ENCODE measurements around the gene CCDC116.
A peak's percentile ranks its signal among the peaks of the same experiment; 100 is the strongest.
"Not testable (repeated sequence)": the region's sequence is repeated elsewhere in the genome, so short reads cannot be mapped to it uniquely, and the experiment has no call there.

Gene CCDC116

DNA sequence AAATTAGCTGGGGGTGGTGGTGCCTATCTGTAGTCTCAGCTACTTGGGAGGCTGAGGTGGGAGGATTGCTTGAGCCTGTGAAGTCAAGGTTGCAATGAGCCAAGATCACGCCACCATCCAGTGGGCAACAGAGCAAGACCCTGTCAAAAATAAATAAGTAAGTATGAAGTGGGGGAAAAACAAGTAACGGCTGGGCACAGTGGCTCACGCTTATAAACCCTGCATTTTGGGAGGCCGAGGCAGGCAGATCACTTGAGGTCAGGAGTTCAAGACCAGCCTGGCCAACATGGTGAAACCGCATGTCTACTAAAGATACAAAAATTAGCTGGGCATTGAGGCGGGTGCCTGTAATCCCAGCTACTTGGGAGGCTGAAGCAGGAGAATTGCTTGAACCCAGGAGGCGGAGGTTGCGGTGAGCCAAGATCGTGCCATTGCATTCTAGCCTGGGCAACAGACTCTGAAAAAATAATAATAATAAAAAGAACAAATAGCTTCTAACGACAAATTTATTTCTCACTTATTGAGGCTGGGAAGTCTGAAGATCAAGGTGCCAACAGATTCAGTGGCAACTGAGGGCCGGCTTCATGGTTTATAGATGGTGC is 22.9 kb upstream of the CCDC116 start:
- not testable (repeated sequence) for DNase-seq

DNA sequence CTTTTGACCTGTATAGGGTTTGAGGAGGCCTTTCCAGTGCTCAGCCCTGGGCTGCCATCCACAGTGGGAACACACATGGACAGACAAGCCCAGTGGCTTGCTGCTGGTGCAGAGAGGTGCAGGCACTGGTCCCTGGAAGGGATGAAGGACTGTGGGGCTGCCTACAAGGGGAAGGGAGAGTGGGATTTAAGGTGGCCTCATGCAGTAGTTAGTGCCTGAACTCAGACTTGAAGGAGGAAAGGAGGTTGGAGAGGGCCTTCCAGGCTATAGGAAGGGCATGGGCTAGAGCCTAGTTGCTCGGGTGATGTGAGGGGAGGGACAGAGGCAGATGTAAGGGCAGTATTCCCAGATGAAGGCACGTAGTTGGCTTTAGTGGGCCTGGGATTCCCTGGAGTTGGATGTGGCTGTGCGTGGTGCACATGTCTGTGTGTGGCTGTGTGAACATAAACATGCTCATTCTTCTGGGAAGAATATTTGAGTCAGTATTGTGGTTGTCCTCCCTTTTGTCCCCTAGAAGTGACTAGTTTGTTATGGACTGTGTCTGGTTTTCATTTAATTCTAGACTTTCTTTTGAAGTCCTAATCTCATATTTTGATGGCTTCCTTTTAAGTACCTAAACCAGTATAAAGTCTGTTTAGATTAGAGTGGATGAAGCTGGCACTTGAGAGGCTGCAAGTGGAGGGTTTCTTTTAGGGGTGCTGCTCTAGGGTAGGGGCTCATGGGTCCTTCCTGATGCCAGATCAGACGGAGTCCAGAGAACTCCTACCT is 21.2 kb upstream of the CCDC116 start:
- DNase-seq: no peak

DNA sequence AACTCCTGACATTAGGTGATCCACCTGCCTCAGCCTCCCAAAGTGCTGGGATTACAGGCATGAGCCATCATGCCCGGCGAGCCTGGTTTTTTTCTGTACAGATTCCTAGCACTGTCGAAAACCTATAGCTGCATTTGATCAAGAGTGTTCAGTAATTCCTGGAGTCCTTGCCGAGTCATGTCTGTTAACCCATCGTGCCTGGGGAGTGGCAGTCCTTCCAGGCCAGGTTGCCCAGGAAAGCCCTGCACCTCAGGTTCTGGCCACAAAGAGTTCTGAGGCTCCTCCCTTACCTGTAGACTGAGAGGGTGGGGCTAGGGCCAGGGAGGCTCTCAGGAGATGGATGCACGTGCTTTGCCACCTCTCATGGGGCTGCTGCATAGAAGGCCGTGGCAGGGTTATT is 19.7 kb upstream of the CCDC116 start:
- no peak for DNase-seq

DNA sequence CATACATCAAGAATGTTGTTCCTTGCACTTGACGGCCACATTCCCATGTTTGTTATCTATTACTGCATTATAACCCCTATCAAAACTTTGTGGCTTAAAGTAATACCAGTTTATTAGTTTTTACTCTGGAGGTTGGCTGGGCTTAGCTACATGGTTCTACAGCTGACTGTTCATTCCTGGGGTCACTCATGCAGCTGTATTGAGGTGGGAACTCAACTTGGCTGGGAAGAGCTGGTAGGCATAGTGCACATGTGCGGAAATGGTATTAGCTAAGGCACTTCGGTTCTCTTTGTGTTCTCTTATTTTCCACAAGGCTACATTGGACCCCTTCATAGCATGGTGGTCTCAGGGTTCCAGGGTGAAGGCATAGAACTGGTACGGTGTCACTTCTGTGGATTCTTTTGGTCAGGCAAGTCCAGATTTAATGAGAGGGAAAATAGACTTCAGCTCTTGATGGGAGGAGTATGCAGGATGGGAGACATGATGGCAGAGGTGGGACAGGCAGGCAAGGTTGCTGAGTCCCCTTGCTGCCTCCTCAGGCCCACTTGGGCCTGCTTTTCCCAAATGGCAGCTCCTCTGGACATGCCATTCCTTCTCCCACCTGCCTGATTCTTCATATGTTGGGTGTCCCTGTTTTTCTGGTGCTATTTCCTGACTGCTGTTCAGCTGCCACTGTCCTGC is 18.9 kb upstream of the CCDC116 start:
- DNase-seq: no peak

DNA sequence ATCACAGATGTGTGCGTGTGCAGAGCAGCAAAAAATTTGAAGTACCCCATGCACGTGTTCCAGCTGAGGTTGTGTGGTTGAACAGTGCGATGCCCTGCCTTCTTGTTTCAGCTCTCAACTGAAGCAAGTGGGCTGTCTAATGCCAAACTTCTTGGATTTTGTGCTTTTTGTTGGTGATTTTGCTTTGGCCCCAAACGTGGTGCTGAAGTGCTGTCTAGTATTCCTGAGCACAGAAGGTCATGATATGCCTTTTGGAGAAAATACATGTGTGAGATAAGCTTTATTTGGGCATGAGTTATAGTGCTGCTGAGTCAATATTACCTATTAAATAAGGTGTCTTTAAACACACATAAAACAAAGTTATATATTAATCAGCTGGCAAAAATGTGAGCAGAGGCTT is 16.8 kb upstream of the CCDC116 start:
- DNase-seq: no peak

DNA sequence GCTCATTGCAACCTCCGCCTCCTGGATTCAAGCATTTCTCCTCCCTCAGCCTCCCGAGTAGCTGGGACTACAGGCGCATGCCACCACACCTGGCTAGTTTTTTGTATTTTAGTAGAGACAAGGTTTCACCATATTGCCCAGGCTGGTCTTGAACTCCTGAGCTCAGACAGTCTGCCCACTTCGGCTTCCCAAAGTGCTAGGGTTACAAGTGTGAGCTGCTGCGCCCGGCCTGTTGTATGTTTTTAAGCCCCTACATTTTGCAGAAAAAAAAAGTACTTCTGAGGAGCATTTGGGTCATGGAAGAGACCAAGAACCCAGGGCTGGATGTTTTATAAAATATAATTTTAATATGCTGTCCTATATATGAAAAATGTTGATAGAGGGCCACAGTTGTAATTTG is 15.2 kb upstream of the CCDC116 start:
- DNase-seq: not testable (repeated sequence)

DNA sequence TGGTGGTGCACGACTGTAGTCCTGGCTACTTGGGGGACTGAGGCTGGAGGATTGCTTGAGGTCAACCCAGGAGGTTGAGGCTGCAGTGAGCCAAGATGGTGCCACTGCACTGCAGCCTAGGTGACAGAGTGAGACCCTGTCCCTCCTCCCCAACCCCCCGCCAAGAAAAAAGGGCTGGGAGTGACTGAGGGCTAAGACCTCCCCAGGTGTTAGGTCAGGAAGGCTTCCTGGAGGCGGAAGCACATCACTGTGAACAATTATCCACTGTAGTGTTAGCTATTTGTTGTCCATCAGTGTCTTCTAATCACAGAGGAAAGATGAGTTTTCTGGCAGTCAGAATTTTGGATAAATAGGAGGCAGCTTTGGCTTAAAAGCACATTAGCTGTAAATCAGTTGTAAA is 11.5 kb upstream of the CCDC116 start:
- no peak for DNase-seq

DNA sequence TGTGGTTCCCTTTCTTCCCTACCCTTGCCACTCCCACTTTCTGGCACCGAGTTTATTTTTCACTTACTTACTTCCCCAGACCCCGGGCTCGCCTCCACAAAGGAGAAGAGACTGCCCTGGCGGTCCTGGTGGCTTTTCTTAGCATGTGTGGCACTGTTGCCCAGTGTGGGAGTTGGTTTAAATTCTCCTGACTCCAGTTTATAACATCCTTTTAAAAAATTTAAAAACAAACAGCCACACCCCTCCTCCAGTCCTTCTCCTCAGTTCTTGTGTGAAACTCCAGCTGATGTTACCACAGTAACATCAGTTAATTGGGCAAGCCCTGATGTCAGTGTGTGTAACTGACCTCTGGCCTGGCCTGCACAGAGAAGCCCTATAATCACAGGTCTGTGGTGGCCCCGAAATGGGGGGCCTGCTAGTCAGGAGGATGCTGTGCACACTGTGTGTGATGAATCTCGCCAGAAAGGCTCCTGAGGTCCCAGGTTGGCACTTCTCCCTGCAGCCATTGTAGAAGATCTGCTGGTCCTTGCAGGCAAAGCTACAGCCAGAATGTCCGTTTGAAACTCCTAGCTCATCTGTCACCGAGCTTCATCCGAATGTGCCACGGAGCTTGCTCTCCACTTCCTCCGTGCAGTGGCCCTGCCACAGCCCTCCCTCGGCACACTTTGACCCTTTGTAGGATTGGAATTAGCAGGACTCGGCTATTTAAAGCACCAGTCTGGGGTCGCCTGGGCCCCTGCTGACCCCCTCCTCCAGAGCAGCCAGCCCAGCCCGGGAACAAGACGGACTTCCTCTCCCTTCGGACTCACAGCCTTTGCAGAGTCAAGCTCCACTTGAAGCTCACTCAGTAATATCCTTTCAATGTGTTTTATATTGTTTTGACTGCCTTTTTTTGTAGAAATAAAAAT is 10.3 kb upstream of the CCDC116 start:
- no peak for DNase-seq

DNA sequence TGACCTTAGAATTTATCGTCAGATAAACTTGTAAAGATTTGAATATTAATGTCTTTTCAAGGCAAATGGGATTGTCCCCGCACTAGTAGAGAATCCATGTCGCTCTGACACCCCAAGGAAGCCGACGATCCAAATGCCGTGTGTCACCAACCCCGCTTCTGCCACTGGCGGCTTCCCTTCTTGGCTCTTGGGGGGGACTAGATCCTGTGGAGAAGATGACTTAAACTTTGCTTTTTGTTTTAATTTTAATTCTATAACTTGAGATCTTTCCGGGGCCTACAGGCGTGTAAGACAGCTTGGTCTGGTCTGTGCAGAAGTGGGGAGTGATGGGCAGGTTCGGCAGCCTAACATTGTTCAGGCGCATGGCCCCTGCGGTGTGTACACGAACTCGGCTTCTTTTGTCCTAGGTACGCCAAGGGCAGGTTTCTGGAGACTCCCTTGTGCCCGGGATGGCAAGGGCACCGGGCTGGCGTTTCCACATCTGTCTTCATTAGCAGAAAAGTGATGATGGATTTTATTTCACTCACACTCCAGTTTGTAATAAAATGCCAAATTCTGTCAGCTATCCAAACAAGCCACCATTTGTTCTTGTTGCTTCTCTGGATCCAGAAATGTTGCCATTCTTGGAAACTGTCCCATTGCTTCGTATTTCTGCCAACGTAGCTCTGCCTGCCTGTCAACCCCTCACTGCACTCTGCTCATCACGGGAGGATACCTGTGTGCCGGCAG is 9.5 kb upstream of the CCDC116 start:
- DNase-seq: no peak

DNA sequence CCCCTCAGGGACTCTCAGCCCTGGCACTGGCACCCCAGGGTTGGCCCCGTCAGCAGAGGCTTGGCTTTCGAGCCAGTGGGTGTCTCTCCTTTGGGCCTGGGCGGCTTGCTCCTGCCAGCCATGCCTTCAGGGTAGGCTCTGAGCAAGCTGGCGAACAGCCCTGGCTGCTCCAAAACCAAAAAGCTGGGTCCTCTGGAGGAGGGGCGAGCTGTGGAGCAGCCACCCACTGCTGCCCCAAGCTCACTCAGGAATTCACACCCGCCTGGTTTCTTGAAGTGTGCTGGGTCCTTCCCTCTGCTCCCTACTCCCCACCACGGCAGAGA is 9.0 kb upstream of the CCDC116 start:
- no peak for DNase-seq

DNA sequence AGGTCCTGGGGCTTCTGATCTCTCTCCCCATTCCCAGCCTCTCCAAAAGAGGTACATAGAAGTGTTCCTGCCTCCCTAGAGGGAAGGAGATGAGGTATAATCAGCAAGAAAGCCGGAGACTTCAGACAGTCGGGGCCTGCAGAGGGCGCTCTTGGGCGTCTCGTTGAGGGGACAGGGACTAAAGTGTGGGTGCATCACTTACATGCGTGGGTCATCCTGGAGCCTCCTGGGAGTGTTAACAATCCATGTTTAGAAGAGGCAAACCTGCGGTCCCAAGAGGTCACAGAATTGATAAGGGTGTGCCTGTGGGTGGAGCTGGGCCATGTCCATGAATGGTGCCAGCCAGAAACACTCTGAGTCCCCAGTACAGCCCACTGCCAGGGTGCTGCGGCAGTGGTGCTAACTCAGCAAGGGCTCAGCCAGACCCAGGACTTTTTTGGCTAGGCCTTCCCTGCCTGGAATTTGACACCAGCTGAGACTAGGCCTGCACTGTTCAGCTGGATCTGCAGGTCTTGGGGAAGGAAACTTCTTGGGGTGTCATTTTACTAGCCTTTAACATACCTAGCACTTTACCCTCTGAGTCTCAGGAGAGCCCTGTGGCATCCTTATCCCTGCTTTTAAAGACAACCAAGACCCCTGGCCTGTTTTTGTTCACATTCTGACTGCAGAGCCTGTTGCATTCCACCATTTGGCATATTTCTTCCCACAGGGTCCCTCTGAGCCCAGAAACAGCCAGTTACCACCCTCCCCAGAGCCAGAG is 8.3 kb upstream of the CCDC116 start:
- DNase-seq: peak in 1 of 2 experiments; percentile 21

DNA sequence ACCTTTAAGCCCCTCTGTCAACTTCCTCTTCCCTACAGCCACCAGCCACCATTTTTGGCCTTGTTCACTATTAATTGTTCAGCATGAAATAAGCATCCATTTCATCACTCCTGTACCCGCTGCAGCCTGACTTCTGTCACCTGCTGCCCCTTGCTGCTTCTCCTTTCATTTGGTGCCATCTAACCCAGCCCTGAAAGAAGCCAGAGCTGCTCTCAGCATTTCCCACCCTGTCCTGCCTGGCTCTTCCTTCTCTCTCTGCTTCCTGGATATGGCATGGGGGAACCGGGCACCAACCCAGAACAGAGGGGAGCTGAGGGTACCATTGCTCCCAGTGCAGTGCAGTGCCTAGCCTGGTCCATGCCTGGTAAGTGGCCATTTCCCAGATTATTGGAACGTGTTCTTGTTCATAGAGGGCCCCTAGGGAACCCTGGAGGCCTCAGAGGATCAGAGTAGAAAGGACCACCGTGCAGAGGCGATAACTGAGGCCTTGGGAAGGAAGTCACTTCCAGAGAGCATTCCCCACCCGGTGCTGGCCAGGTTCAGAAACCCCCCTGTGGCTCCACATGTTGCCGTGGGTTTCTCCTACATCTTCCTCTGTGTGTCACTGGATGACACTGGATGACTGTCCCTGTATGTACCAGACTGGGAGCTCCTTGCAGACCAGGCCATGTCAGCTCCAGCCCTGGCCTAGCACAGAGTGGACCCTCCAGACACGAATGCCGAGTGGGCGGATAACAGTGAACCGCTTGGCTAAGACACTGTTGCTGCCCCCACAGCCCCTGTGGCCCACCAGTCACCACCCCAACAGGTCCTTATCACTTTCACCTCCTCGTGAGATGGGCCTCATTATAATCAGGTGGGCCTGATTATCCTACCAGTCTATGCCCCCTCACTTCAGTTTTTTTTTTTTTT is 7.4 kb upstream of the CCDC116 start:
- DNase-seq: no peak

DNA sequence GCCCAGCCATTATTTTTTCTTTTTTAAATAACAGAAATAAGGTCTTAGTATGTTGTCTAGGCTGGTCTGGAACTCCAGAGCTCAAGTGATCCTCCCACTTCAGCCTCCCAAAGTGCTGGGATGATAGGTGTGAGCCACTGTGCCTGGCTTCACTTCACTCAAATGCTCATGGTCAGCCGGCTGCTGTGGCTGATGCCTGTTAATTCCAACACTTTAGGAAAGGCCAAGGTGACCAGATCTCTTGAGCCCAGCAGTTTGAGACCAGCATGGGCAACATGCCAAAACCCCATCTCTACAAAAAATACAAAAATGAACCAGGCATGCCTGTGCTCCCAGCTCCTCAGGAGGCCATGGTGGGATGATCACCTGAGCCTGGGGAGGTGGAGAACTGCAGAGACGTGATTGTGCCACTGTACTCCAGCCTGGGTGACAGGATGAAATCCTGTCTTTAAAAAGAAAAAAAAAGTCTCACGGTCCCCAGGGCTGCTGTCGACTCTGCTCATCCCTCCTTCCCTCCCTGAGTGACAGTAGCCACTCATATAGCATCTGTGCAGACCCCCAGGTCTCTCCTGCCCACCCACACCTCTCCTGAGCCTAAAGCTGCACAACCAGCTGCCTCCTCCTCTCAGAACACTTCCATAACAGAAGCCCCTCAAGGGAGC is 6.4 kb upstream of the CCDC116 start:
- no peak for DNase-seq

DNA sequence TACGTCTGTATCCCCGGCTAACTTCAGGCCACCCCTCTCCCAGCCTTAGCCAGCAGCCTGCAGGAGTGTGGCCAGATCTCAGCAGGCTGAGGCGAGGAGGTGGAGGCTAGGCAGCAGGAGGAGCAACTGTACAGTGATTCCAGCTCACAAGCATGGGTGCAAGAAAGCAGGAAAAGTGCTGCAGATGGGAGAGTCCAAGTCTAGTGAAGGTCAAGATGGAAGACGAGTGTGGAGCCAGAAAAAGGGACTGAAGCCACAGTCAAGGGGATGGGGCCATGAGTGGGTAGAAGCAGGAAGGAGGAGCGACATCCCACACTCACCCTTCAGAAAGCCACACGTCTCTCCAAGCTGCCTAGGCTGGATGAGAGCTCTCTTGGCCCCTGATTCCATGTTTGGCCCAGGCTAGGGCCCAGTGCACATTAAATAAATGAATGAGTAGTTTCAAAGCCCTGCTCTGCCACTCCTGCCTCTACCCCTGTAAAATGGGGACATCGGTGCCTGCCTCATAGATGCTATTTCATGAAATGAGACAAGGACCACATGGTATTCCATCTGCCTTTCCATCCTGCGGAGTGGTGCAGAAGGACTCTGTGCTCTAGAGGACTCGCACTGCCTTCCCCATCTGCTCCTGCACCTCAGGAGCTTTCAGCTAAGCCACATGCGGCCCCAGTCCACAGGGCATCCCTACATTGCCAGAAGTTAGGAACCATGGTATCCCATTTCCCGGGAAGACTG is 5.7 kb upstream of the CCDC116 start:
- DNase-seq: no peak

DNA sequence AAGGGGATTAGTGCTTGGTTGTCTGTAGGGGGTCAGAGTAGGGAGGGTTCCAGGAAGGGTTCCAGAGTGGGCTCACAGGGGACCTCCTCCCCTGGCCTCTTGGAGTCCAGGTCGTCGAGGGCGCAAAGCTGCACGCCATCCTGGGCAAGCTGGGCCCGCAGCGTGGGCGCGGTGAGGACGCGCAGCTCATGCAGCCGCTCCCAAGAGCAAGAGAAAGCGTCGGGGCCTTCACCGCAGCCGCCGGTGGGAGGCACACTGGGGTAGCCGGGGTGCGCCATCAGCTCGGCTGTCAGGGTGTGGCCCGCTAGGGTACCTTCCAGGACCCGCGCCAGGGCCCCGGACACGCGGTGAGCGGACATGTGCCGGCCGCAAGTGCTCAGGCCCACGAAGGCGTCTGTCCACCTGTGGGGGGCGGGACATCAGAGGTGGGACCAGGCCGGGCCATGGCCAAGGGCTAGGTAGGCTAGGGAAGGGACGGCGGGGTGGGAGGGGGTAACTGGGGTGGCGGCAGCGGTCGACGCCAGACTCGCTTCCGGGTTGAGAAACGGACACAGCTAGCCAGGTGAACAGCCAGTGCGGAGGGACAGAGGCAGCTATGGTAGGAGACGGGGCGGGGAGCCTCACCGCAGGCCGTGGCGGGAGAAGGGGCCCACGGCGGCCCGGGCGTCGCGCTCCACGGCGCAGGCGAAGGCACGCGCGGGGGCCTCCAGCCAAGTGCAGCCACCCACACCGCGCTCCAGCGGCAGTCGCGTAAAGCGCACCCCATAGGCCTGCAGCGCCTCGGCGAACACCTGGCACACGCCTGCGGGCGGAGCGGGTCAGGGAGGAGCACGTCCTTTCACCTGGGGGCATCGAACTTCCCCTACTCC is 3.9 kb upstream of the CCDC116 start:
- DNase-seq: no peak

DNA sequence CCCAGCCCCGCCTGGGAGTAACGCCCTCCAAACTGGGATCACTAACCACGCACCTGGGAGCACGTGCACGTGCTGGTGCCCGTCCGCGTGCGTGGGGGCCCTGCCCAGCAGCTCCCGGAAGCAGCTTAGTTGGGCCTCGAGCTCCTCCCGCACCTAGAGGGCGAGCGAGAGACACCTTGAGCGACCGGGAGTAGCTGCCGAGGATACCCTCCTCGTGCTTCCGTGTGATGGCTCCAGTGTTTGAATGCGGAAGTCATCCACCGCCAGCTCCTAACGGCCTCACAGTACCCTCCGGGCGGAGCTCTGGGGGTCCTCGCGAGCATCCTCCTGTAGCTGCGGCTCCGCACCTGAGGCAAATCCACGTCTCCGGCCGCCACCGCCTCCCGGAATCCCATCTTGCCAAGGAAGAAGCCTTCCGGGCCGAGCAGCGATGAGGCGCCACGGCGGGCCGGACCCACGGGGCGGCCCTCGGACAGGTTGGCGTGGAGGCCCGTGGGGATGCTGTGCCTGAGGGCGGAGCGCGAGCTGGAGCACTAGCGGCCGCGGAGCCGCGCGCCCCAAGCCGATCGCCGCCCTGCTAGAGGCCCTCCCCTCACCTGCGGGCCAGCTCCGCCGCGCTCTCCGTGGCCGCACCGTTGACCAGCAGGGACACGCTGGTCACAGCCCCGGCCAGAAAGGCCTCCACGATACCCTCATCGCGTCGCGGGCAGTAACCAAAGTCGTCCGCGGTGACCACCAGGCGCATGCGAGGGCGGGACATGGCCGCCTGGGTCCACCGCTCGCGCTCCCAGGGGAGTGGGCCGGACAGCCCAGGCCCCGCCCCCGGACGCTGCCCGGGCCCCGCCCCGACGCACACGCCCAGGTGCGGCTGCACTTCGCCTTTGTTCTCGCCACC is 3.1 kb upstream of the CCDC116 start, which contains the start of gene YDJC:
YDJC (minus strand) TSS at position 768 of the 895 bp plus-strand sequence; CDS start at position 760, 8 bp downstream.
- peak; percentile 85 to 91 for DNase-seq

DNA sequence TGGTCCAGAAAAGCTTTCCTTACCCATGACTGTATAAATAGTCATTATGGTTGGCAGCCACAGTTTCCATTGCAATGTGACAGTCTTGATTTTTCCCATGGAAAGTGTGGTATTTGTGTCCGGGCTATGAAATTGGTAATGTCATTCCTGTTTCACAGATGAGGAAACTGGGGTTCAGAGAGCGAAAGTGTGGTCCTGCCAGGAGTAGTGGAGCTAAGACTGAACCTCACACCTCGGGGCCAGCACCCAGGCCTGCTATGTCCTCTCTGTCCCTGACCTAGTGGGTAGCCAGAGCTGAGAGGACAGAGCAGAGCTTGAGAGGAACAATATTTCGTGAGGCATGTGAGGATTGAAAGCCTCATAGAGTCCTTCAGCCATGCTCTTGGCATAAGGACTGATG is 1.5 kb upstream of the CCDC116 start:
- DNase-seq: no peak
